Measurements from ENCODE around the gene TRDN. TPM values are rescaled to one million over a fixed set of nuclear protein-coding genes. Genes with fewer than 3 reads are reported as not detected.

TRDN gene
- total and polyA plus RNA-seq, 4 experiments from 2014 or later, result not detected

DNA sequence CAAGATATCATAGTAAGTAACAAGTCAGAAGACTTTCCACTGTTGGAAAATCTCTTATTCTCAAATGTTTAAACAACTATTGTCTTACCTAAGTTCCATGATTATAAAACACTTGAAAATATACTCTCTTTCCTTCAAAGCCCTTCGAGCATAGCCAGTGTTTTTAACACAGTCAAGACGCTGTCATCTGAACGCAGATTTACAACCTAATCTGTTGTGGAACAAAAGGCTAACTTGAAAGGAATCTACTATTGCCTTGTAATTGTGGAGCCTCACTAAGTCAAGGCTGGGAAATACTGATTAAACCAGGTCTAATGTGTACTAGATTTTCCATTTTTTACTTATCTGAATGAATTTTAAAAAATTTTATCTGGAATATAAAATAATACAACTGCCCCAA, 205.8 kb downstream of the TRDN start:
- DNase-seq, result no peak
- CTCF ChIA-PET (ENCODE audit: partially characterized antibody), result no interaction called here

GRCh38 chr6:123427008-123427407, 209.7 kb downstream of the TRDN start:
- Mint-ChIP-seq H3K36me3 (no peaks in the 10 kb centered on the region), H3K9me3 (peaks cover 0 to 3% (median 0%) of the 10 kb centered on the region in 8 donors), H3K27me3 (no peaks in the 10 kb centered on the region), H3K27ac (no peak overlapping the region), H3K4me3 (no peak overlapping the region), H3K4me1 (no peaks in the 10 kb centered on the region)
- no peaks in the 10 kb centered on the region for H3K4me1 ChIP-seq (ENCODE audit: insufficient read depth, low read length)
- H3K27ac ChIP-seq (ENCODE audit: low read depth, low read length), result no peak overlapping the region
- no peaks in the 10 kb centered on the region for H3K9me3 ChIP-seq (ENCODE audit: control insufficient read depth in 1 of 2, low read length in 2 of 2)
- no peak overlapping the region for H3K4me3 ChIP-seq (ENCODE audit: low read length in 2 of 2)
- no peak for DNase-seq
- H3K27me3 ChIP-seq (ENCODE audit: insufficient read depth, low read length), result no peaks in the 10 kb centered on the region
- ChIA-PET CTCF (ENCODE audit: partially characterized antibody) (interaction anchor here (1.0 kb wide), 1 partner anchor 9 kb away, joined by 4 read pairs; no protein-coding TSS in a partner anchor), POLR2A (ENCODE audit: partially characterized antibody) (no interaction called here)
- H3K36me3 ChIP-seq (ENCODE audit: insufficient read depth, low read length), result no peaks in the 10 kb centered on the region
- intact Hi-C loops (cut with micrococcal nuclease), result no loop called here

More for the DNA sequence above, 205.8 kb downstream of the TRDN start:
- Mint-ChIP-seq H3K36me3 (no peaks in the 10 kb centered on the region), H3K27me3 (no peaks in the 10 kb centered on the region), H3K4me3 (no peak overlapping the region), H3K9me3 (peaks cover 0 to 3% (median 0%) of the 10 kb centered on the region in 8 donors), H3K27ac (no peak overlapping the region), H3K4me1 (peaks cover 0 to 1% (median 0%) of the 10 kb centered on the region in 4 donors)
- H3K27ac ChIP-seq (ENCODE audit: low read depth, low read length), result no peak overlapping the region
- POLR2A ChIA-PET (ENCODE audit: partially characterized antibody), result no interaction called here
- no peaks in the 10 kb centered on the region for H3K9me3 ChIP-seq (ENCODE audit: control insufficient read depth in 1 of 2, low read length in 2 of 2)
- no peaks in the 10 kb centered on the region for H3K36me3 ChIP-seq (ENCODE audit: insufficient read depth, low read length)
- H3K4me3 ChIP-seq (ENCODE audit: low read length in 2 of 2), result no peak overlapping the region
- H3K27me3 ChIP-seq (ENCODE audit: insufficient read depth, low read length), result no peaks in the 10 kb centered on the region
- no peaks in the 10 kb centered on the region for H3K4me1 ChIP-seq (ENCODE audit: insufficient read depth, low read length)
- intact Hi-C loops (cut with micrococcal nuclease), result no loop called here

DNA sequence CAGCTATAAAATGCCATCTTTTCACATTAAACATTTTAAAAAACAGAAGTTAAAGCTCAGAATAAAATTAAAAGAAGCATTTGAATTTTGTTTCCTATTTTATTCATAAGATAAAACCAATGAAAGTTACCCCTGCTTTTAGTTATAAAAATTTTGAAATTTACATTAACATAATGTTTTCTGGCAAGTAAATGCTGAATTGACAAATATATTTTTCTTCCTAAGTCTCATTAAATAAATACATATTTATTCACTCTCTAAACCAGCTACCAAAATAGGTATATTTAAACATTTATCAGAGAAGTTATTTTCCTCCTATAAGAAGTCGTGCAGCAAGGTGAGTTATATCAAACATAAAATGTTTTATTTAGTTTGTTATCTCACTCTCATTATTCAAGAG, 213.6 kb downstream of the TRDN start:
- Mint-ChIP-seq H3K27me3 (no peaks in the 10 kb centered on the region), H3K4me1 (no peaks in the 10 kb centered on the region), H3K4me3 (no peak overlapping the region), H3K9me3 (no peaks in the 10 kb centered on the region), H3K27ac (no peak overlapping the region), H3K36me3 (no peaks in the 10 kb centered on the region)
- Histone ChIP-seq H3K27ac (ENCODE audit: low read depth, low read length) (no peak overlapping the region), H3K27me3 (ENCODE audit: insufficient read depth, low read length) (no peaks in the 10 kb centered on the region), H3K4me1 (ENCODE audit: insufficient read depth, low read length) (no peaks in the 10 kb centered on the region), H3K9me3 (ENCODE audit: control insufficient read depth in 1 of 2, low read length in 2 of 2) (no peaks in the 10 kb centered on the region), H3K36me3 (ENCODE audit: insufficient read depth, low read length) (no peaks in the 10 kb centered on the region), H3K4me3 (ENCODE audit: low read length in 2 of 2) (no peak overlapping the region)
- intact Hi-C loops (cut with micrococcal nuclease), result no loop called here
- DNase-seq, result no peak
- ChIA-PET POLR2A (ENCODE audit: partially characterized antibody) (no interaction called here), CTCF (ENCODE audit: partially characterized antibody) (no interaction called here)

DNA sequence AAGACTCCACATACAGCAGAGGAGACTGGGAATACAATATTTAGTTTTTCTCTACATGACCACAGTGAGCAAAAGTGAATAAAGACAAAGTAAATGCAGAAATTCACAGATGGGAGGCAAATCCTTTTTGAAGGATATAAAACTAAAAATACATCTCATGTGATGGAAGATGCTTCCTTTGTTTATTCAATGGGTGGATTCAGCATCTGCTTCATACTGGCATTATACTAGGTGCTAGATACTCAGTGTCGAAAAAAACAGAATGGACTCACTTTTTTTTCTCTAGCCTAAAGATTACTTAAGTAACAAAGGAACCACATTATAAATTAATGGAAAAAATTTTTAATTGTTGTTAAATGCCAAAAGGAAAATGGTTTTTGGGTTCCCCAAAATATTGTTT, 216.2 kb downstream of the TRDN start:
- no peak overlapping the region for H3K4me3 ChIP-seq (ENCODE audit: low read length in 2 of 2)
- H3K4me3 Mint-ChIP-seq, result no peak overlapping the region
- intact Hi-C loops (cut with micrococcal nuclease), result no loop called here
- no peaks in the 10 kb centered on the region for H3K4me1 ChIP-seq (ENCODE audit: insufficient read depth, low read length)
- DNase-seq, result no peak
- no peaks in the 10 kb centered on the region for H3K27me3 ChIP-seq (ENCODE audit: insufficient read depth, low read length)
- no peak overlapping the region for H3K27ac Mint-ChIP-seq
- ChIA-PET CTCF (ENCODE audit: partially characterized antibody) (no interaction called here), POLR2A (ENCODE audit: partially characterized antibody) (no interaction called here)
- no peaks in the 10 kb centered on the region for H3K4me1 Mint-ChIP-seq
- no peaks in the 10 kb centered on the region for H3K9me3 ChIP-seq (ENCODE audit: control insufficient read depth in 1 of 2, low read length in 2 of 2)
- no peaks in the 10 kb centered on the region for H3K27me3 Mint-ChIP-seq
- H3K9me3 Mint-ChIP-seq, result no peaks in the 10 kb centered on the region
- no peak overlapping the region for H3K27ac ChIP-seq (ENCODE audit: low read depth, low read length)
- H3K36me3 Mint-ChIP-seq, result no peaks in the 10 kb centered on the region
- no peaks in the 10 kb centered on the region for H3K36me3 ChIP-seq (ENCODE audit: insufficient read depth, low read length)

- Mint-ChIP-seq H3K27me3 (no peaks in the 10 kb centered on the region), H3K36me3 (no peaks in the 10 kb centered on the region), H3K4me1 (no peaks in the 10 kb centered on the region), H3K27ac (no peak overlapping the region), H3K9me3 (no peaks in the 10 kb centered on the region), H3K4me3 (no peak overlapping the region)
- POLR2A ChIA-PET (ENCODE audit: partially characterized antibody), result no interaction called here
- H3K27me3 ChIP-seq (ENCODE audit: insufficient read depth, low read length), result no peaks in the 10 kb centered on the region
- H3K36me3 ChIP-seq (ENCODE audit: insufficient read depth, low read length), result no peaks in the 10 kb centered on the region
- no peak overlapping the region for H3K27ac ChIP-seq (ENCODE audit: low read depth, low read length)
- intact Hi-C loops (cut with micrococcal nuclease), result loop anchor here (5.0 kb wide), 1 partner anchor 1694 kb away; no protein-coding TSS in a partner anchor
- DNase-seq, result no peak
- H3K4me3 ChIP-seq (ENCODE audit: low read length in 2 of 2), result no peak overlapping the region
- CTCF ChIA-PET (ENCODE audit: partially characterized antibody), result interaction anchor here (1.1 to 1.6 kb wide), 2 partner anchors 8 to 12 kb away, joined by 4 to 5 read pairs; no protein-coding TSS in a partner anchor
- no peaks in the 10 kb centered on the region for H3K4me1 ChIP-seq (ENCODE audit: insufficient read depth, low read length)
- no peaks in the 10 kb centered on the region for H3K9me3 ChIP-seq (ENCODE audit: control insufficient read depth in 1 of 2, low read length in 2 of 2)
Measured at GRCh38 chr6:123418071-123418470, 218.7 kb downstream of the TRDN start.

DNA sequence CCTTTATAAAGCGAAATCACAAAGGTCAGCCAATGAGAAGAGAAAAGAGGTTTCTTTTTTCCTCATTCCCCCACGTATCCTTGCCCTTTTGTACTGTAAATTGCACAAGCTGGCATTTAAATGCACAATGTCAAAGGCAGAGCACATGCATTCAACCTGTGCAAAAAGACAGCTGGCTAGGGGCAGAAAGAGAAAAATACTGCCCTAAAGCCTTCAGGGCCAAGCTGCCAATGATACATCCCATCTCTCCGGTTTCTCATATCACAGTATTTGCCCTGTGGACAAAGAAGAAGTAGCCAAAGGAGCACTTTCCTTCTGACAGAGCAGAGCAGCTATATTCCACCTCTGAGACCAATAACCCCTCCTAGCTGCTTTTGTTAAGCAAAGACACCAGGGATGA, 219.2 kb downstream of the TRDN start:
- H3K36me3 Mint-ChIP-seq, result no peaks in the 10 kb centered on the region
- no peaks in the 10 kb centered on the region for H3K4me1 Mint-ChIP-seq
- Histone ChIP-seq H3K9me3 (ENCODE audit: control insufficient read depth in 1 of 2, low read length in 2 of 2) (no peaks in the 10 kb centered on the region), H3K4me3 (ENCODE audit: low read length in 2 of 2) (no peak overlapping the region), H3K27me3 (ENCODE audit: insufficient read depth, low read length) (no peaks in the 10 kb centered on the region), H3K4me1 (ENCODE audit: insufficient read depth, low read length) (no peaks in the 10 kb centered on the region), H3K27ac (ENCODE audit: low read depth, low read length) (no peak overlapping the region), H3K36me3 (ENCODE audit: insufficient read depth, low read length) (no peaks in the 10 kb centered on the region)
- ChIA-PET POLR2A (ENCODE audit: partially characterized antibody) (no interaction called here), CTCF (ENCODE audit: partially characterized antibody) (interaction anchor here (1.1 to 1.6 kb wide), 2 partner anchors 9 to 12 kb away, joined by 4 to 5 read pairs; no protein-coding TSS in a partner anchor)
- intact Hi-C loops (cut with micrococcal nuclease), result loop anchor here (5.0 kb wide), 1 partner anchor 1695 kb away; no protein-coding TSS in a partner anchor
- no peaks in the 10 kb centered on the region for H3K27me3 Mint-ChIP-seq
- no peak overlapping the region for H3K27ac Mint-ChIP-seq
- H3K4me3 Mint-ChIP-seq, result no peak overlapping the region
- no peak for DNase-seq
- H3K9me3 Mint-ChIP-seq, result no peaks in the 10 kb centered on the region

- Mint-ChIP-seq H3K4me1 (no peaks in the 10 kb centered on the region), H3K27ac (no peak overlapping the region), H3K36me3 (no peaks in the 10 kb centered on the region), H3K9me3 (no peaks in the 10 kb centered on the region), H3K27me3 (no peaks in the 10 kb centered on the region), H3K4me3 (no peak overlapping the region)
- Histone ChIP-seq H3K4me3 (ENCODE audit: low read length in 2 of 2) (no peak overlapping the region), H3K36me3 (ENCODE audit: insufficient read depth, low read length) (no peaks in the 10 kb centered on the region), H3K9me3 (ENCODE audit: control insufficient read depth in 1 of 2, low read length in 2 of 2) (no peaks in the 10 kb centered on the region), H3K4me1 (ENCODE audit: insufficient read depth, low read length) (no peaks in the 10 kb centered on the region), H3K27ac (ENCODE audit: low read depth, low read length) (no peak overlapping the region), H3K27me3 (ENCODE audit: insufficient read depth, low read length) (no peaks in the 10 kb centered on the region)
- DNase-seq, result peak in 3 of 5 donors; percentile 3 to 11 (median 9)
- POLR2A ChIA-PET (ENCODE audit: partially characterized antibody), result no interaction called here
- intact Hi-C loops (cut with micrococcal nuclease), result loop anchor here (5.0 kb wide), 1 partner anchor 1696 kb away; no protein-coding TSS in a partner anchor
- CTCF ChIA-PET (ENCODE audit: partially characterized antibody), result no interaction called here
Measured at GRCh38 chr6:123415844-123416468, 220.8 kb downstream of the TRDN start.

Data from CD4-positive, alpha-beta memory T cell (primary cell).